Esophagus muscularis mucosa (tissue), 4 donors: ENCODE data around the gene TMED1. TPM values are rescaled to one million over a fixed set of nuclear protein-coding genes. Genes with fewer than 3 reads are reported as not detected.

Experiments used
- DNase-seq: peaks from one replicate; pipeline ENCODE4 v3.0.0-alpha.2; 2017; ENCODE audit errors: extremely low spot score
- H3K27ac ChIP-seq, 4 donors: fragments of 200-600 bp; sonication (generic); replicated peaks in 1 of 4; 1 replicate in 3 of 4; 2 replicates in 1 of 4; pipeline ENCODE4 v1.5.1; 2016 to 2019; ENCODE audit warnings: mild to moderate bottlenecking in 1 of 4
- H3K27me3 ChIP-seq, 4 donors: fragments of 200-600 bp; sonication (generic); one replicate each; pipeline versions ENCODE4 v1.5.1 to v1.6.0; 2016 to 2019
- H3K36me3 ChIP-seq, 4 donors: fragments of 200-600 bp; sonication (generic); one replicate each; pipeline ENCODE4 v1.5.1; 2016 to 2019
- H3K4me1 ChIP-seq, 4 donors: fragments of 200-600 bp; sonication (generic); one replicate each; pipeline ENCODE4 v1.5.1; 2016 to 2019
- H3K4me3 ChIP-seq, 4 donors: fragments of 200-600 bp; sonication (generic); 1 replicate in 2 of 4; 2 replicates in 2 of 4; pipeline ENCODE4 v1.5.1; 2016 to 2019; ENCODE audit warnings: mild to moderate bottlenecking in 4 of 4, moderate library complexity in 1 of 4
- H3K9me3 ChIP-seq, 4 donors: fragments of 200-600 bp; sonication (generic); 1 replicate in 3 of 4; 2 replicates in 1 of 4; pipeline ENCODE4 v1.5.1; 2016 to 2019
- EP300 ChIP-seq: sonication (generic); formaldehyde crosslinking; IDR thresholded peaks from one replicate; pipeline ENCODE4 v1.6.1; 2017; ENCODE audit warnings: antibody characterized with exemption
- POLR2A ChIP-seq: fragments of 450-650 bp; IDR thresholded peaks from one replicate; pipeline ENCODE4 v1.6.1; 2017; ENCODE audit warnings: antibody characterized with exemption, moderate library complexity, mild to moderate bottlenecking, low read depth
- POLR2AphosphoS5 ChIP-seq, 2 donors: sonication (generic); formaldehyde crosslinking; IDR thresholded peaks; one replicate each; pipeline ENCODE4 v1.6.1; 2017; ENCODE audit warnings: antibody characterized with exemption in 2 of 2
- WGBS: methylation state at CpG from one replicate; pipeline ENCODE4 v1.1.5; 2018; 5-methylcytosine and 5-hydroxymethylcytosine counted together
- intact Hi-C: fragments of 100-400 bp; cut with DNase I; formaldehyde crosslinking; loops from one replicate; pipeline ENCODE4 v1.15.1; 2023
- total RNA-seq, 4 donors: library from RNA; depleted of rRNA; stranded (reverse); fragments of >200 nt; gene quantifications; one replicate each; pipeline versions ENCODE4 v1.1.0 to v1.2.1, GENCODE V29; 2016
- TF ChIP-seq, protein P1 (sequence below), 3 experiments: fragments of 200-600 bp in 2 of 3; fragments of 450-650 bp in 1 of 3; sonication (generic) in 2 of 3; IDR thresholded peaks; one replicate each; pipeline ENCODE4 v1.5.1; 2017 to 2019; ENCODE audit warnings: antibody characterized with exemption in 3 of 3, mild to moderate bottlenecking in 2 of 3, moderate library complexity in 1 of 3

TMED1 gene
- total RNA-seq, 4 donors from 2014 or later, result 18.7 to 29.5 (median 27.7) TPM

DNA sequence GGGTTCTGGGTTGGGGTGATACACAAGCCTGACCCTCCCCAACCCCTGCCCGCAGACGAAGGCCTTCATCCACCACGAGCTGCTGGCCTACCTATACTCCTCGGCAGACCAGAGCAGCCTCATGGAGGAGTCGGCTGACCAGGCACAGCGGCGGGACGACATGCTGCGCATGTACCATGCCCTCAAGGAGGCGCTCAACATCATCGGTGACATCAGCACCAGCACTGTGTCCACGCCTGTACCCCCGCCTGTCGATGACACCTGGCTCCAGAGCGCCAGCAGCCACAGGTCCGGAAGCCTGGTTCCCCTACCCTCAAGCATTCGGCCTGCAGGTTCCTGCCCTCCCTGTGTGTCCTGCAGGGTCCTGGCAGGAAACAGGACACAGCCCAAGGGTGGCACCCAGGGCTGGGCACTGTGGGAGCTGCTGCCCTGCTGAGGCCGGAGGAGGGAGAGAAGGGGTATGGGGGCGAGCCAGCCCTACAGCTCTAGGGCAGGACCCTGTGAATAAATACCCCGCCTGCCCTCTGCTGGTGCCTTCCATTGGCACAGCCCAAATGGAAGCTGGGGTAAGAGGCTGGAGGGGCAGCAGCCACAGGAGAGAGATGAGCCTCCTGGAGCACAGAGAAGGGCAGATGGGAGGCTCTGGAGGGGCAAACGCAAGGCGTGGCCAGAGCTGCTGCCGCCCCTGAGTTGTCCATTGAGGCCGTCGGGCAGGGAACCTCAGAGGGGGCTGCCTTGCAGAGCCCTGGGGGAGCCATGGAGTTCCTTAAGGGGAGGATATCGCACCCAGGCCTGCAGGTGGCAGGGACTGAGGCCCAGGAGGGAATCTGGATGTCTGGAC, 6.8 kb downstream of the TMED1 start:
- H3K27ac ChIP-seq, result no peak overlapping the region
- no peak overlapping the region for H3K4me3 ChIP-seq
- TF ChIP-seq, protein P1, sequence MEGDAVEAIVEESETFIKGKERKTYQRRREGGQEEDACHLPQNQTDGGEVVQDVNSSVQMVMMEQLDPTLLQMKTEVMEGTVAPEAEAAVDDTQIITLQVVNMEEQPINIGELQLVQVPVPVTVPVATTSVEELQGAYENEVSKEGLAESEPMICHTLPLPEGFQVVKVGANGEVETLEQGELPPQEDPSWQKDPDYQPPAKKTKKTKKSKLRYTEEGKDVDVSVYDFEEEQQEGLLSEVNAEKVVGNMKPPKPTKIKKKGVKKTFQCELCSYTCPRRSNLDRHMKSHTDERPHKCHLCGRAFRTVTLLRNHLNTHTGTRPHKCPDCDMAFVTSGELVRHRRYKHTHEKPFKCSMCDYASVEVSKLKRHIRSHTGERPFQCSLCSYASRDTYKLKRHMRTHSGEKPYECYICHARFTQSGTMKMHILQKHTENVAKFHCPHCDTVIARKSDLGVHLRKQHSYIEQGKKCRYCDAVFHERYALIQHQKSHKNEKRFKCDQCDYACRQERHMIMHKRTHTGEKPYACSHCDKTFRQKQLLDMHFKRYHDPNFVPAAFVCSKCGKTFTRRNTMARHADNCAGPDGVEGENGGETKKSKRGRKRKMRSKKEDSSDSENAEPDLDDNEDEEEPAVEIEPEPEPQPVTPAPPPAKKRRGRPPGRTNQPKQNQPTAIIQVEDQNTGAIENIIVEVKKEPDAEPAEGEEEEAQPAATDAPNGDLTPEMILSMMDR (IDR thresholded peaks at IDR 0.05), result no peak
- TF ChIP-seq POLR2AphosphoS5 (IDR thresholded peaks at IDR 0.05), result no peak
- no peak for TF ChIP-seq EP300
- no peak for TF ChIP-seq POLR2A
- WGBS, result 94% methylated on average over 22 of the region's 26 CpGs
- no peaks in the 10 kb centered on the region for H3K9me3 ChIP-seq
- H3K4me1 ChIP-seq, result no peaks in the 10 kb centered on the region
- peaks cover 57 to 96% (median 93%) of the 10 kb centered on the region in 4 donors for H3K36me3 ChIP-seq
- DNase-seq, result no peak
- intact Hi-C loops, result no loop called here
- H3K27me3 ChIP-seq, result no peaks in the 10 kb centered on the region

DNA sequence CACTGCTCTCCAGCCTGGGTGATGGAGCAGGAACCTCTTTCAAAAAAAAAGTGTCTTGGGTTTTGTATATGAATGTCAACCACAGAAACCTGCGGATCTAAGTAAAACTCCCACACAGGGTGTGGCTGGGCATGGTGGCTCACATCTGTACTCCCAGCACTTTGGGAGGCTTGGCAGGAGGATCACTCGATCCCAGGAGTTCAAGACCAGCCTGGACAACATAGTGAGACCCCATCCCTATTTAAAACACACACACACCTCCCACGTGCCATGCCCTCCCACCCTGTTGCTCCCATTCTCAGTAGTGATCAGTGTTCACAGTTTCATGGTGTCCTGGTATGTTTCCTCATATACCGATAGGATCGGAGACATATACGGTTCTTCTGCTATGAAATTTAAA, 9.2 kb downstream of the TMED1 start:
- no peak for TF ChIP-seq POLR2A
- TF ChIP-seq, protein P1 (IDR thresholded peaks at IDR 0.05), result no peak
- TF ChIP-seq POLR2AphosphoS5 (IDR thresholded peaks at IDR 0.05), result no peak
- TF ChIP-seq EP300, result no peak
- intact Hi-C loops, result no loop called here
- DNase-seq, result no peak
- H3K27me3 ChIP-seq, result no peaks in the 10 kb centered on the region
- no peak overlapping the region for H3K4me3 ChIP-seq
- H3K36me3 ChIP-seq, result peaks cover 64 to 98% (median 96%) of the 10 kb centered on the region in 4 donors
- no peaks in the 10 kb centered on the region for H3K9me3 ChIP-seq
- 92% methylated on average over 5 of the region's 6 CpGs for WGBS
- H3K4me1 ChIP-seq, result no peaks in the 10 kb centered on the region
- no peak overlapping the region for H3K27ac ChIP-seq

DNA sequence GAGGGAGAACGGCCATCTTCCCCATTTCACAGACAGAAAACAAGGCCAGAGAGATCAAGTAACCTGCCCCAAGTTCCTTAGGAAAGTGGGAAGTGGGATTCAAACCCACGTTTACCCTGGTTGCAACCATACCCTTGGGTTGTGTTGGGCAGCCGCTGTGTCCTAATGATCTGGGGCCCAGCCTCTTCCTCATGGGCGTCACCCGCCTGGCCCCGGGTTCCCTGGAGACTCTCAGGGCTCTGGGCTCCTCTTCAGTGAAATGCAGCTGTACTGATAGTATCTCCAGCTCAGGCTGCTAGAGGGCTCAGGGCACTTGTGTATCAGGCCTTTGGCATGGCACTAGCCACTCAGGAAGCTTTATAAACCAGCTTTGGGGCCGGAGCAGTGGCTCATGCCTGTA, 9.8 kb downstream of the TMED1 start:
- TF ChIP-seq POLR2A (no peak), EP300 (no peak), POLR2AphosphoS5 (IDR thresholded peaks at IDR 0.05) (no peak)
- TF ChIP-seq, protein P1 (IDR thresholded peaks at IDR 0.05), result no peak
- Histone ChIP-seq H3K36me3 (peaks cover 70 to 98% (median 96%) of the 10 kb centered on the region in 4 donors), H3K27ac (no peak overlapping the region), H3K27me3 (no peaks in the 10 kb centered on the region), H3K9me3 (no peaks in the 10 kb centered on the region), H3K4me3 (no peak overlapping the region), H3K4me1 (no peaks in the 10 kb centered on the region)
- WGBS, result 88% methylated on average over 4 of the region's 7 CpGs
- DNase-seq, result no peak
- intact Hi-C loops, result no loop called here

DNA sequence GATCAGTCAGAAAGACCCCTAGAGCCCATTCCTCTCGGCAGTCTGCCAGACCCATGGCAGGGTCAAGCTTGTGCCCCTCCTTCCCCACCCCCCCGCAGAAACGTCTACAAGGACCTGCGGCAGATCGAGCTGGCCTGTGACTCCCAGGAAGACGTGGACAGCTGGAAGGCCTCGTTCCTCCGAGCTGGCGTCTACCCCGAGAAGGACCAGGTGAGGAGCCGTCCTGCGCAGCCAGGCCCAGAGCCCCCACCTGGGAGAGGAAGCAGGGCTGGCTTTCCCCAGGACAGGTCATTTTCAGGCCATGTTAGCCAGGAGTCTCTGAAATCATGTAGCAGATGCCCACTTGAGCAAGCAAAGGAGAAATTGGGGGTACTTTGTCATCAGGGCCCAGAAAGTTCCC, 12.3 kb downstream of the TMED1 start:
- H3K9me3 ChIP-seq, result no peaks in the 10 kb centered on the region
- intact Hi-C loops, result no loop called here
- no peak for TF ChIP-seq POLR2A
- TF ChIP-seq EP300, result no peak
- no peak for TF ChIP-seq POLR2AphosphoS5 (IDR thresholded peaks at IDR 0.05)
- TF ChIP-seq, protein P1 (IDR thresholded peaks at IDR 0.05), result no peak
- H3K4me1 ChIP-seq, result peaks cover 0 to 2% (median under 1%) of the 10 kb centered on the region in 4 donors
- H3K4me3 ChIP-seq, result no peak overlapping the region
- H3K27ac ChIP-seq, result no peak overlapping the region
- no peaks in the 10 kb centered on the region for H3K27me3 ChIP-seq
- whole genome bisulfite sequencing, result 94% methylated on average over 7 of the region's 12 CpGs
- peaks cover 73 to 97% (median 92%) of the 10 kb centered on the region in 4 donors for H3K36me3 ChIP-seq
- DNase-seq, result no peak
